Esophagus mucosa (tissue), 1 donor: ENCODE measurements around the gene R3HDM4. TPM values are rescaled to one million over a fixed set of nuclear protein-coding genes. Genes with fewer than 3 reads are reported as not detected.
"Not testable (repeated sequence)": the region's sequence is repeated elsewhere in the genome, so short reads cannot be mapped to it uniquely, and the experiment has no call there.

ENCODE experiments used
- ATAC-seq: fragments of 200-7000 bp; cut with Tn5 transposase; one replicate; pipeline ENCODE4 v1.9.1; 2020
- total RNA-seq: library from RNA; stranded (reverse); gene quantifications from one replicate; pipeline ENCODE4 v1.2.4, GENCODE V29; 2023
- donor health status: DM: yes; HTN: yes; CAD: no.

Gene R3HDM4
- total RNA-seq, 1 donor from 2014 or later, result 59.2 TPM

DNA sequence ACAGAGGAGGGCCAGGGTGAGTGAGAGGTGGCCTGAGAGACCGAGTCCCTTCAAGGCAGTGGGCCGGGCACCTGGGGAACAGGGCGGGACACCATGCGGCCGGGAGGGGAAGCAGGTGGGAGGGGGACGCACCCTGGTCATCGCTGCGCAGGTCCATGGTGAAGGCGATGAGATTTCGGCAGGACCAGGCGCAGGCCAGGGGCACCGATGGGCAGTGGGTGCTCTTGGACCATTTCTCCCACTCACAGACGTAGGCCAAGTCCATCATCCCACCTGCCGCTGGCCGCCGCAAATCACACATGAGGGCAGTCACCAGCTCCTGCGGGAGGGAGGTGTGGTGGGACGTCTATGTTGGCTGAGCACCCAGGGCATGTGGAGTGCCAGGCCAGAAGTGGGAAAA lies 22.2 kb downstream of the R3HDM4 start:
- no peak for ATAC-seq

DNA sequence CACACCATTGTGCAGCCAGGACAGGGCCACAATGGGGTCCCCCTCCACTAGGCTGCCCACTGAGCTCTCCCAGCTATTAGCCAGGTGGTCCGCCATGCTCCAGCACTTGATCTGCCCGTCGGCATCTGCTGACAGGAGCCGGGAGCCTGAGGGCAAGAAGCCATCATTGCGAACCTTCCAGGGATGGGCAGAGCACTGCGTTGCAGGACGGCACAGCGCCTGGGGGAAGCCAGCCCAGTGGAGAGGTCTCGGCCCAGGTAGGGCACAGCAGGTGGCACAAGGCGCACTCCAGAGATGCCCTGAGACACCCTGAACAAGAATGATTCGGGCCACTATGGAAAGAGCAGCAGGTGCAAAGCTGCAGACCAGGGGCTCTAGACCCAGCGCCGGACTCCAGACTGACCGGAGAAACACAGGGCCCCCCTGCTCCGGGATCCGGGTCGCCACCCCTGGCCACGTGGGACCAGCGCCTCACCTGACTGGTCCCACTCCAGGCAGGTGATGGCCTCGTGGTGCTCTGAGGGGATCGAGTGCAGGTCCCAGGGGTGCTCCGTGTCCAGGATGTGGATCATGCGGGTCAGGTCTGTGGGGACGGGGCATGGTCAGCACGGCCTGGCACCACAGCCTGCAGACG lies 23.2 kb downstream of the R3HDM4 start:
- ATAC-seq, result no peak

DNA sequence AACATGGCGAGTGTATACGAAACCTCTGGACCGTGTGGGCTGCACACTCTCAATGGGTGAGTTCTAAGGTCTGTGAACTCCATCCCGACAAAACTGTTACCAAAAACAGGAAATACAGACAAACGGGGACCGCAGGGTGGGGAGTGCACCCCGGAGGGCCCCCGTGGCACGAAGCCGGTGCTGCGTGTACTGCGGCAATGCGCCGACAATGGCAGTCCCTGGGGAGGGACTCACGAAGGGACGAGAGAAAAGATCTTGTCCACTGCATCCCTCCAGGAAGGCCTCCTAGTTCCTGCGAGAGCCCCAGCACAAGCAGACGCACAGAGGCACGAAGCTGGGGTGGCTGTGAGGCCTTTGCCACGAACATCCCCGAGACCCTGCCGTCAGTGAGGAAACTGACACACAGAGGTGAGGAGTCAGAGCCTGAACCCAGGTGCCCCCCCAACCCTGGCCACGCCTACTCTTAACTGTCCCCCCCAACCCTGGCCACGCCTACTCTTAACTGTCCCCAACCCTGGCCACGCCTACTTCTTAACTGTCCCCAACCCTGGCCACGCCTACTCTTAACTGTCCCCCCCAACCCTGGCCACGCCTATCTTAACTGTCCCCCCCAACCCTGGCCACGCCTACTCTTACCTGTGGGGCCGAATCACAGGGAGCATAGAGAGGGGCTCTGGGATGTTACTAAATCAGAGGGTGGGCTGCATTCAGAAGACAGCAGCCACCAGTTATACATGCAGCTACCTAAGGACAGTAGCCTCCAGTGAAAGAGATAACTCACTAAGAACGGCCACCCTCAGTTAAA lies 24.2 kb downstream of the R3HDM4 start:
- no peak for ATAC-seq

DNA sequence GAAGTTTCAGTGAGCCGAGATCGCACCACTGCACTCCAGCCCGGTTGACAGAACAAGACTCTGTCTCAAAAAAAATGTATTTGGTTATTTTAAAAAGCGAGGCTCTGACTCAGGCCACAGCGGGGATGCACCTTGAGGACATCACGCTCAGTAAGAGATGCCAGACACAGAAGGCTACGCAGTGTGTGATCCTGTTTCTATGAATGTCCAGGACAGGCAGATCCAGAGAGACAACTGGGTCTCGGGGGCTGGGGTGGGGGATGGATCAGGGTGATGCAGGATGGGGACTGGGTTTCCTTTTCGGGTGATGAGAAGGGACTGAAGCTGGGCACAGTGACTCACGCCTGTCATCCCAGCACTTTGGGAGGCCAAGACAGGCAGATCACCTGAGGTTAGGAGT lies 25.4 kb downstream of the R3HDM4 start:
- ATAC-seq, result no peak

DNA sequence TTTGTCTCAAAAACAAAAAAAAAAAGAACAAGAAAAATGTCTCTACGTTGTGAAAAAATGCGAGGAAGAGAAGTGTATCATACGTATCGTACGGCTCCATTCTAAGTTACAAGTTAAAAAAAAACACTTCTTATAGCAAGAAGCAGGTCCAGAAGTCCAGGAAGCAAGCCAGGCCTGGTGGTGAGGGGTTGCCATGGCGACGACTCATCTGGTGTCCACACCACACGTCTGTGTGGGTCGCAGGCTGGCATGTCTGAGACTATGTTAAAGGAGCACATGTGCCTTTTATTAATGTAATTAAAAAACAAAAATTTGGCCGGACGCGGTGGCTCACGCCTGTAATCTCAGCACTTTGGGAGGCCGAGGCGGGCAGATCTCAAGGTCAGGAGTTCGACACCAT lies 25.9 kb downstream of the R3HDM4 start:
- ATAC-seq, result no peak

DNA sequence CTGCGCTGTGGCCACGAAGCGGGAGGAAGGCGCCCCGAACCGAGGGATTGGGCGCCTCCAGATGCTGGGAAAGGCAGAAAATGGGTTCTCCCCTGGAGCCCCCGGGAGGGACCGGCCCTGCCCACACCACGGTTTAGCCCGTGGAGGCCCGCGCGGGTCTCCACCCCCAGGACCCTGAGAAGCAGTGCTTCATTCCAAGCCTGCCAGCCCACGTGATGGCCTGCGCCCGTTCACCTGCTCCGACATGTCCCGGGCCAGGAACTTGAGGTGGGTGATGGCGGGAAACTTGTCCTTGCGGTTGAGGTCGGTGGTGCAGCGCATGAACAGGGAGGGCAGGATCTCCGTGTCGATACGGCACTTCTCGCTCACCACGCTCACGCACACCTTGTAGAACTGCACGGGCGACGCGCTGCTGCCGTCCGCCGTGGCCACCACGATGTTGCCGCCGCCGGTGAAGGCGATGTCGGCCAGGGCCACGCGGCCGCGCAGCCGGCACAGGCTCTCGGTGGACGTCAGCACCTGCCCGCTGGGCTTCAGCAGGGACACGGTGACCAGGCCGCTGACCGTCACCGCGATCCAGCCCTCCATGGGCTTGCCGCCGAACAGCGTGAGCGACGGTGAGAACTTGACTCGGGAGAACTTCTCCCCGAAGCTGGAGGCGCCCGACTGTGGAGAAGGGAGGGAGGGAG lies 27.3 kb downstream of the R3HDM4 start:
- no peak for ATAC-seq

DNA sequence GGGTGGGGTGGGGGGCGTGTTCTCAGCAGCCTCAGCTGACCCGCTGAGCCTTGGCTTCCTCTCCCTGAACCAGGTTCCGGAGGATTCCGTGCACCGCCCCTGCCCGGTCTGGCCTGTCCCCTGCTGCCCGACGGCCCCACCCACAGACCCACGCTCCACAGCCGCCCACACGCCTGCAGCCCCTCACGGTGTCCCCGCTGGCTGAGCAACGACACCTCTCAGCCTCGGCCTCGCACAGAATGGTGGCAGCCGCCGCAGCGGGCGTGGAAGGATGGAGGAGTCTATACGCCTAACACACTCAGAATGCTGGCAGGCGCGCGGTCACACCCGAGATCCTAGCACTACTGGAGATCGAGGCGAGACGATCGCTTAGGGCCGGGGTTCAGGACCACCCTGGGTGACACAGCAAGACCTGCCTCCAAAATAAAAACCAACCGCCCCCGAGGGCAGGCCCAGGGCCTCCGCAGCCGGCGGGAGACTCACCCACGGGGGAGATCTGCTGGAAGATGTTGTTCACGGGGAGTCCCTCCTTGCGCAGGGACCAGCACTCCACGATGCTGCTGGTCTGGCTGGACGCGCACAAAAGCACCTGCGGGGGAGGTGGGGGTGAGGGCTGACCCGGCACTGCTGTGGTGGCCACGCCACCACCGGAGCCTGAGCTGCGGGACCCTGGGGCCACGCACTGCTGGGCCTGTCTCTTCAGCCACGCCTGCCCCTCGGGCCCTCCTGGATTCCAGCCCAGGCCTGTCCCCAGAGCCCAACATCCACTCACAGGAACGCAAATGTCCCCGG lies 28.4 kb downstream of the R3HDM4 start:
- ATAC-seq, result no peak

DNA sequence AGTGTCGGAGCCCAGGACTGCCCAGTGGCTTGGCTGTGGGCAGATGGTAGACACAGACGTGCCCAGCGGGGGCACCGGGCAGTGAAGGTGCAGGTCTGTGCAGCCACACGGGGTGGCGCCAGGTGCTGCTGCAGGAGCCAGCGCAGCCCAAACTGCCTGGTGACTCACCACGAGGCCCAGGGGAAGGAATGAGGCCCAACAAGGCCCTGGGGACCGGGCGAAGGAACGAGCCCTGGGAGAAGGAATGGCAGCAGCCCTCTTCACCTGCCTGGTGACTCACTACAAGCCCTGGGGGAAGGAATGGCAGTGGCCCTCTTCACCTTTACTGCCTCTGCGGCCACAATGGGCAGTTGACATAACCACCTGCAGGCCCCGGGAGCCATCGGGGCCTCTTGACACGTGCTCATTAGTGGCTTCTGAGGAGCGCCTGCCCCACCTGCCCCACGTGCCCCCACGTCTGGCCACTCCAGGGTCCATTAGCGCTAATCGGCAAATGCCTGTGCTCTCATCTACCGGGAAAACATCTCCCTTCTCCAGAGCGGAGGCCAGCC lies 29.3 kb downstream of the R3HDM4 start:
- ATAC-seq, result peak; percentile 90

DNA sequence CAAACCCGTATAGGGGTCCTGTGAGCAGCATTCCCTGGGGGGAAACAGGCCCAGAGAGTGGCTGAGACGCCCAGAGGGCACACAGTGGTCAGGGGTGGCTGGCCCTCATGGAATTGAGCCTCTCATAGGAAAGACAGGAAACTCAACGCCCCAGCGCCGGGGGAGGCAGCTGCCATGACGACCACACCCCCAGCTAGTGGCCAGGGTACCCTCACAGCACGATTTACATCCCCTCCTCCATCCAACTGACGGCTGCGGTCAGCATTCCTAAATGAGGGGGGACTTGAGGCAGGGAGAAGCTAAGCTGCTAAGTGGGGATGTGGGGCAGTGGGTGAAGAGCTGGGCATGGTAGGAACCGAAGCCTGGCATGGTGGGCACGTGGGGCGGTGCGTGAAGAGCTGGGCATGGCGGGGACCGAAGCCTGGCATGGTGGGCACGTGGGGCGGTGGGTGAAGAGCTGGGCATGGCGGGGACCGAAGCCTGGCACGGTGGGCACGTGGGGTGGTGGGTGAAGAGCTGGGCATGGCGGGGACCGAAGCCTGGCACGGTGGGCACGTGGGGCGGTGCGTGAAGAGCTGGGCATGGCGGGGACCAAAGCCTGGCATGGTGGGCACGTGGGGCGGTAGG lies 30.0 kb downstream of the R3HDM4 start:
- ATAC-seq, result no peak

DNA sequence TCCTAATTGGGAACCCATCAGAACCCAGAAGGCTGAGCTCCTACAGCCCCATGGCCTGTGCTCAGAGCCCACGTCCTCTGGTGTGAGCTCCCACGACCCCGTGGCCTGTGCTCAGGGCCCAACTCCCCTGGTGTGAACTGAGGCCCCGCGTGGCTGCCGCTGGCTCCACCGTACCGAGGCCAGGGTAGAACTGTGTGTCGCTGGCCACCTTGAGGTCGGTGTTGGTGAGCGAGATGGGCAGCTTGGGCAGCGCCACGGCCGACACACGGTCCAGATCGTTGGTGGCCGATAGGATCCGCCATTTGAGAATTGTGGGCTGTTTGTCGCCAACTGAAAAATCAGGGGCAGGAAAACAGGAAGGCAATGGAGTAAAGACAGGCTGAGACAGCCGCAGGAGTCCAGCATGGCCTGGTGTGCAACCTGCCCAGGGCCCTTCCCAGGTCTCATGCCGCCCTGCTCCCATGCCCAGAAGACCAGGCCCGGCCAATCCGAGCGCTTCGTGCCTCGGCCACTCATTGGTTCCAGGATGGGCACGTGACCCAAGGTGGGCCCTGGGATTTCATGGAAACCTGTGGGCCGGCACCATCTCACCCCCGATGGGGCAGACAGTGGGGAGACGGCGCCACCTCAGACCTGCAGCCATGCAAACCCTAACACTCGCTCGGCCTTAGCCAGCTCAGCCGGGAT lies 31.5 kb downstream of the R3HDM4 start:
- ATAC-seq, result no peak

DNA sequence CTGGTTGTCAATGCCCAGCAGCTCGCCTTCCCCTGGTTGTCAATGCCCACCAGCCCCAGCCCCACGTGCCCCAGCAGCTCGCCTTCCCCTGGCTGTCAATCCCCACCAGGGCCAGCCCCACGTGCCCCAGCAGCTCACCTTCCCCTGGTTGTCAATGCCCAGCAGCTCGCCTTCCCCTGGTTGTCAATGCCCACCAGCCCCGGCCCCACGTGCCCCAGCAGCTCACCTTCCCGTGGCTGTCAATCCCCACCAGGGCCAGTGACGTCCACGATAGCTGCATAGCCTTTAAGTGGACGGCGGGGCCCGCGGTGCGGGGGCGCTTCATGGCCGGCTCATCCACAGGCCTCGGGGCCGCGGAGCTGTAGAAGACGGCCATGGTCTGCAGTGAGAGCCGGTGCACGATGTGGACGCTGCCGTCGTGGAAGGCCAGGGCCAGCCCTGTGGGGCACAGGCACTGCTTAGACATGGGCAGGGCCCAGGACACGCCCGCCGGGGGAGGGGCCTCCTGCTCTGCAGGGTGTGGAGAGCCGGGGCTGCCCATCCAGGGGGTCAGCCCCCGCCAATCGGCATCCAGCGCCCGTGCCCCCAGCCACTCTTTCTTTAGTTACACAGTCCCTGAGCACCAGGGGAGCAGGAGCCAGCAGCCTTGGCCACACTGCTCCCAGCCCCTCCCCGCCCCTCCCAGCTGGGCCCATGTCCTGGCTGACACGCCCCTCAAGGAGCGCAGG lies 33.1 kb downstream of the R3HDM4 start:
- ATAC-seq, result no peak

DNA sequence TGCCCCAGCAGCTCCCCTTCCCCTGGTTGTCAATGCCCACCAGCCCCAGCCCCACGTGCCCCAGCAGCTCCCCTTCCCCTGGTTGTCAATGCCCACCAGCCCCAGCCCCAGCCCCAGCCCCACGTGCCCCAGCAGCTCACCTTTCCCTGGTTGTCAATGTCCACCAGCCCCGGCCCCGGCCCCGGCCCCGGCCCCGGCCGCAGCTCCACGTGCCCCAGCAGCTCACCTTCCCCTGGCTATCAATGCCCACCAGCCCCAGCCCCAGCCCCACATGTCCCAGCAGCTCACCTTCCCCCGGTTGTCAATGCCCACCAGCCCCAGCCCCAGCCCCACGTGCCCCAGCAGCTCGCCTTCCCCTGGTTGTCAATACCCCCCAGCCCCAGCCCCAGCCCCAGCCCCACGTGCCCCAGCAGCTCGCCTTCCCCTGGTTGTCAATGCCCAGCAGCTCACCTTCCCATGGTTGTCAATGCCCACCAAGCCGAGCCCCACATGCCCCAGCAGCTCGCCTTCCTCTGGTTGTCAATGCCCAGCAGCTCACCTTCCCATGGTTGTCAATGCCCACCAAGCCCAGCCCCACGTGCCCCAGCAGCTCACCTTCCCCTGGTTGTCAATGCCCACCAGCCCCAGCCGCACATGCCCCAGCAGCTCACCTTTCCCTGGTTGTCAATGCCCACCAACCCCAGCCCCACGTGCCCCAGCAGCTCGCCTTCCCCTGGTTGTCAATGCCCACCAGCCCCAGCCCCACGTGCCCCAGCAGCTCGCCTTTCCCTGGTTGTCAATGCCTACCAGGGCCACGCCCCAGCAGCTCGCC lies 34.1 kb downstream of the R3HDM4 start:
- ATAC-seq, result not testable (repeated sequence)

DNA sequence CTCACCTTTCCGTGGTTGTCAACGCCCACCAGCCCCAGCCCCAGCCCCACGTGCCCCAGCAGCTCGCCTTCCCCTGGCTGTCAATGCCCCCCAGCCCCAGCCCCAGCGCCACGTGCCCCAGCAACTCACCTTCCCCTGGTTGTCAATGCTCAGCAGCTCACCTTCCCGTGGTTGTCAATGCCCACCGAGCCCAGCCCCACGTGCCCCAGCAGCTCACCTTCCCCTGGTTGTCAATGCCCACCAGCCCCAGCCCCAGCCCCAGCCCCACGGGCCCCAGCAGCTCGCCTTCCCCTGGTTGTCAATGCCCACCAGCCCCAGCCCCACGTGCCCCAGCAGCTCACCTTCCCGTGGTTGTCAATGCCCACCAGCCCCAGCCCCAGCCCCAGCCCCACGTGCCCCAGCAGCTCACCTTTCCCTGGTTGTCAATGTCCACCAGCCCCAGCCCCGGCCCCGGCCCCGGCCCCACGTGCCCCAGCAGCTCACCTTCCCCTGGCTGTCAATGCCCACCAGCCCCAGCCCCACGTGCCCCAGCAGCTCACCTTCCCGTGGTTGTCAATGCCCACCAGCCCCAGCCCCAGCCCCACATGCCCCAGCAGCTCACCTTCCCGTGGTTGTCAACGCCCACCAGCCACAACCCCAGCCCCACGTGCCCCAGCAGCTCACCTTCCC lies 34.9 kb downstream of the R3HDM4 start:
- ATAC-seq, result not testable (repeated sequence)

DNA sequence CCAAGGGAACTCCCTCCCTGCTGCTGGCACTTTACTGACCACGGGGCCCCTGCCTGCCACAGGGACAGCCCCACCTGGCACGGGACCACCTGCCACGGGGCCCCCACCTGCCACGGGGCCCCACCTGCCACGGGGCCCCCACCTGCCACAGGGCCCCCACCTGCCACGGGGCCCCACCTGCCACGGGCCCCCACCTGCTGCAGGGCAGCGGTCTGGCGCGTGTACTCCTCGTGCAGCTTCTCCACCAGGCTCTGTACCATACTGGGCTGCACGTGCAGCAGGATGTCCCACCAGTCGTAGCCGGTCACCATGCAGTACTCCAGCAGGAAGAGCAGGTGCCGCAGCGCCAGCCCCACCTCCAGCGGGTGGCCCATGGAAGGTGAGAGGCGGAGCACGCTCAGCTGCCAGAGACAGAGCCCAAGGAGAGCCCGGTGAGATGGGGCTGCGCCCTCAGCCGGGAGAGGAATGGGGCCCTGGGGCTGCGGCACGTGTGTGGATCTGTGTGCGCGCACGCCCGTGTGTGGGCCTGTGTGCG lies 36.2 kb downstream of the R3HDM4 start:
- no peak for ATAC-seq

DNA sequence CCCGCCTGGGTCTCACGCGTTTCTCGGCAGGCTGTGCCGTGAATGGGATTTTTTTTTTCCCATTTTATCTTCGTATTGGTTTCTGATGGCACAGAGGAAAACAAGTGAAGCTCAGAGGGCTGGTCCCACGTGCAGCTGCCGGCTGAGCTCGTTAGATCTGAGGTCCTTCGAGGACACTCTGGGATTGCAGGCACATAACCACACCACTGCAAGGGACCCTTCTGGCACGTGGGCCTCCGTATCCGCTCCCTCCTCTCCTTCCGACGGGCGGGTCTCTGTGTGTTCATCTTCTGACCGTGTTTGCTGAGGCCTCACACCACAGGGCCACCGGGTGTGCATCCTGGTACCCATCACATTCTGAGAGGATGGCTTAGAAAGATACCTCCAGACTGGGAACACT lies 36.9 kb downstream of the R3HDM4 start:
- no peak for ATAC-seq

DNA sequence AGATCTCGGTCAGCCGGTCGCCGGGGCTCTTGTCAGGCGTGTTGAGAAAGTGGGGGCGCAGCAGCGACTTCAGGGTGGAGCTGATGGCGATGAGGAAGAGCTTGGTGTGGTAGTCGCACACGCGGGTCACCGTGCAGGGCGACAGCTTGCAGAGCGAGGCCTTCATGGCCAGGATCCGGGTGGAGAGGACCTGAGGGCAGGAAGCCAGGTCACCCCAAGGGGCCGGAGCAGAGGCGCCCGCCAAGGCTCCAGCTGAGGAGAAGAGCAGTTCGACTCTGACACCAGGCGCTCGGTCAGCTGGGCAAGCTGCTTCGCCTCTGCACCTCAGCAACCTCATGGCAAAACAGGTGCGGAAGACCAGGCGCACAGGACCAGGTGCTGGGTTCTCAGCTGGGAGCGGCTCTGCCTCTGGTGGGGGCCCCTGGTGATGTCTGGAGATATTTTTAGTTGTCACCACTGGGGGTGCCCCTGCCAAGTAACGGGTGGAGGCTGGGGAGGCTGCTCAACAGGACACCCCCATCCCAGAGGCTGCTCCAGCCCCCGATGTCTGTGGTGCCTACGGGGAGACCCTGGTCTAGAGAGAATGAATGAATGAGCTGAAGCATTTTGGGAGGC lies 37.6 kb downstream of the R3HDM4 start:
- ATAC-seq, result no peak

DNA sequence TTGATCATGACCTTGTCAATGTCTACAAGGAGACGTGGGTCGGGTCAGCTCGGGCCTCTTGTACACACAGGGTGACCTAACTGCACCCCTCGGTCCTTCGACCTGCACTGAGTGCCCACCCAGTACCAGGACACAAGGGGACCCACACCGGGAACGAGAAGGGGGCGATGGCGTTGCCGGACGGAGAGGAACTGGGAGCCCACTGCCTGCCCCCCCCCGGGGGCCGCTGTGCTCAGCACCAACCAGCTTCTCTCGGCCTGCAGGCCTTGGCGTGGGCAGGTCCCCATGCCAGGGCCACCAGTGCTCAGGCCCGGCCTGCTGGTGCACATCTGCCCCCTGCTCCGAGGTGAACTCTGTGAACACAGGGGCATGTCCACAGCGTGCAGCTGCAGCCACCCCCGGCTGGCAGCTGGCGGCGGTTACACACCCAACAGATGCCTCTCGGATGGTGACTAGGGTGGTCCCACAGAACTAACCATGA lies 39.4 kb downstream of the R3HDM4 start:
- no peak for ATAC-seq

DNA sequence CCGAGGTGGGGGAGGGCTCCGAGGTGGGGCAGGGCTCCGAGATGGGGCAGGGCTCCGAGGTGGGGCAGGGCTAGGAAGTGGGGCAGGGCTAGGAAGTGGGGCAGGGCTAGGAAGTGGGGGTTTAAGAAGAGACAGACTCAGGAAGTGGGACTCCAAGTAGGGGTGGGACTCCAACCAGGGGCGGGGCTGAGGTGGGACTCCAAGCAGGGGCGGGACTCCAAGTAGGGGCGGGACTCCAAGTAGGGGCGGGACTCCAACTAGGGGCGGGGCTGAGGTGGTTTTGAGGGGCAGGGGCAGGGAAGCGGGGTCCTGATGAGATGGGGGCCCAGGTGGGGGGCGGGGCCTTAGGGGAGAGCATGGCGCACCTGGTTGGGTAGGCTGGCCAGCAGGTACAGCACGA lies 39.9 kb downstream of the R3HDM4 start:
- ATAC-seq, result peak; percentile 15
